OCI-LY3 (cell line): ENCODE measurements around the gene GPR183.

ENCODE experiments used
- EZH2phosphoT487 ChIP-seq: fragments of 200-600 bp; shearing (Covaris generic); IDR thresholded peaks from 2 replicates; pipeline ENCODE4 v1.6.1; 2018; ENCODE audit warnings: antibody characterized with exemption, mixed run types, low read depth
- TF ChIP-seq, protein P1 (sequence below): fragments of 200-600, 300-600 bp; sonication (generic); IDR thresholded peaks from 2 replicates; pipeline ENCODE4 v1.5.1; 2014; ENCODE audit warnings: antibody characterized with exemption, low read length, low read depth

- TF ChIP-seq, protein P1, sequence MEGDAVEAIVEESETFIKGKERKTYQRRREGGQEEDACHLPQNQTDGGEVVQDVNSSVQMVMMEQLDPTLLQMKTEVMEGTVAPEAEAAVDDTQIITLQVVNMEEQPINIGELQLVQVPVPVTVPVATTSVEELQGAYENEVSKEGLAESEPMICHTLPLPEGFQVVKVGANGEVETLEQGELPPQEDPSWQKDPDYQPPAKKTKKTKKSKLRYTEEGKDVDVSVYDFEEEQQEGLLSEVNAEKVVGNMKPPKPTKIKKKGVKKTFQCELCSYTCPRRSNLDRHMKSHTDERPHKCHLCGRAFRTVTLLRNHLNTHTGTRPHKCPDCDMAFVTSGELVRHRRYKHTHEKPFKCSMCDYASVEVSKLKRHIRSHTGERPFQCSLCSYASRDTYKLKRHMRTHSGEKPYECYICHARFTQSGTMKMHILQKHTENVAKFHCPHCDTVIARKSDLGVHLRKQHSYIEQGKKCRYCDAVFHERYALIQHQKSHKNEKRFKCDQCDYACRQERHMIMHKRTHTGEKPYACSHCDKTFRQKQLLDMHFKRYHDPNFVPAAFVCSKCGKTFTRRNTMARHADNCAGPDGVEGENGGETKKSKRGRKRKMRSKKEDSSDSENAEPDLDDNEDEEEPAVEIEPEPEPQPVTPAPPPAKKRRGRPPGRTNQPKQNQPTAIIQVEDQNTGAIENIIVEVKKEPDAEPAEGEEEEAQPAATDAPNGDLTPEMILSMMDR = no peak
- no peak for TF ChIP-seq EZH2phosphoT487
Measured at GRCh38 chr13:99256283-99256682, 50.9 kb downstream of the GPR183 start.
